Activated CD4-positive, alpha-beta T cell treated with anti-CD3 and anti-CD28 coated beads, Interleukin-10, Interleukin-2, amounts not matched to agents 100 ng/mL and 50 ng/mL, durations not matched to agents 16 hours and 8 hours (primary cell): ENCODE results near the gene ERFL.

ENCODE experiments used
- DNase-seq: peaks from one replicate; pipeline ENCODE4 v3.0.0-alpha.2; 2020

Gene ERFL

GRCh38 chr19:41912899-41913537, 15.2 kb downstream of the ERFL start:
- no peak for DNase-seq

- DNase-seq, result no peak
Observed at GRCh38 chr19:41911889-41912731, 16.1 kb downstream of the ERFL start.

DNA sequence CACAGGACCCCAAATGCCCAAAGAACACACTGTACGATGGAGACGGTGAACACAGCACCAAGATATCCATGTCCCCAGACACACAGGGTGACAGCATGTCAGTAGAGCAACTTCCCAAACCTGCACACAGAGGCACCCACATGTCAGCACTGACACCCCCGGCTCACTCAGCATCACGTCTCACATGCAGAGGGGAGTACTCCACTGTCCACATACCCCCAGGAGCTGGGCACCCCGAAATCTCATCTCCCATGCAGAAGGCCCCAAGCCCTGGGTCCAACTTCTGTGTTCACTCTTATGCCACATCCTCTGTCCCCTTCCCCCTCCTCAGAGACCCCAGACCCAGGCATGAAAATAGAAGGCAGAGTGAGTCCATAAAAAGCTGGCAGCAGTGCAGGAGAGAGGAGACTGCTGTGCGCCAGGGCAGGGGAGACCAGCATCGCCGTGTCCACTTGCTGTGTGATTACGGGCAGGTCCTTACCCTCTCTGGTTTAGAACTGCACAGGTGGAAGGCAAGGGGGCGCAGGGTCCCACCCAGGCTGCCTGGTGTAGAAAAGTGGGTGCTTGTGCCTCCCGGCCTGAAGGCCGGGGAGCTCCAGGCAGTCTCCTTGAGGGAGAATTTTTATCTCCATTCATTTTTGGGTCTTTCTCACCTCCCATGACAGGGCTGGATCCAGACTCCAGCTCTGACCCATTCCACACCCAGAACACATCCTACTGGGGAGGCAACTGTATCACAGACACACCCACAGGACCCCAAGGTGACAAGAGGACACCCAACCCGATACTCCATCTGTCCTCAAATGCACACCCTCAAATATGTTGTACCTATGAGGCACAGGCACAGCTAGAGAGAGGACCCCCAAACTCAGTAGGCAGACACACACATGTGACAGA, 17.0 kb downstream of the ERFL start:
- no peak for DNase-seq

DNA sequence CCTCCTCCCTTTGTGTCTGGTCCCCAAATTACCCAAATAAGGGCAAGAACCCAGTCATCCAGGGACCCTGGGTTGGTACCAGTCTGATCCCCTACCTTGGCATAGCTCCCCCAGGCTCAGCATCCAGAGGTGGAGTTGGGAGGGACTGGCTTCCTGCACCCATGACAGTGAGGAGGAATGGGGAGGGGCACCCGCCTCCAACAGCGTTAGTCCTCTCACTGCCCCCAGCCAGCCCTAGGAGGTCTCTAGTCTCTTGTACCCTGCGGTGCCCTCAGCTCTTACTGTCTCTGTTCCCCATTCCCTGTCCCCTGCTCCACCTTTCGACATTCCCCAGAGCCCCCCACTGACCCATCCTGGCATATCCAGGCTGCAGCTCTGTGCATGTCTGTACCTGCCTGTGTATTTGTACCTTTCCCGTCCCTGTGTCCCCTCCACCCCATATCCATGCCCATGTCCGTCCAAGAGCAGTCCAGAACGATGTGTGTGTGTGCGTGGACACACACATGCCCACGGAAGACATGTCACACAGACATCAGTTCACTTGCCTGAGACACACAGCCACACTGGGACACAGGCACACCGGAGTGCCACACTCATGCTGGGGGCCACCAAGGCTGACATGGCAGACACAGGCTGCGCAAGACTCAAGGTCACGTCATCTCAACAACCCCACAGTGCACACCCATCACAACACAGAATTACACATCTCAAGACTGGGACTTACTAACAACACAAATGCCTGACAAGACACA, 17.8 kb downstream of the ERFL start:
- DNase-seq, result no peak

GRCh38 chr19:41909706-41910105, 18.5 kb downstream of the ERFL start:
- no peak for DNase-seq

DNA sequence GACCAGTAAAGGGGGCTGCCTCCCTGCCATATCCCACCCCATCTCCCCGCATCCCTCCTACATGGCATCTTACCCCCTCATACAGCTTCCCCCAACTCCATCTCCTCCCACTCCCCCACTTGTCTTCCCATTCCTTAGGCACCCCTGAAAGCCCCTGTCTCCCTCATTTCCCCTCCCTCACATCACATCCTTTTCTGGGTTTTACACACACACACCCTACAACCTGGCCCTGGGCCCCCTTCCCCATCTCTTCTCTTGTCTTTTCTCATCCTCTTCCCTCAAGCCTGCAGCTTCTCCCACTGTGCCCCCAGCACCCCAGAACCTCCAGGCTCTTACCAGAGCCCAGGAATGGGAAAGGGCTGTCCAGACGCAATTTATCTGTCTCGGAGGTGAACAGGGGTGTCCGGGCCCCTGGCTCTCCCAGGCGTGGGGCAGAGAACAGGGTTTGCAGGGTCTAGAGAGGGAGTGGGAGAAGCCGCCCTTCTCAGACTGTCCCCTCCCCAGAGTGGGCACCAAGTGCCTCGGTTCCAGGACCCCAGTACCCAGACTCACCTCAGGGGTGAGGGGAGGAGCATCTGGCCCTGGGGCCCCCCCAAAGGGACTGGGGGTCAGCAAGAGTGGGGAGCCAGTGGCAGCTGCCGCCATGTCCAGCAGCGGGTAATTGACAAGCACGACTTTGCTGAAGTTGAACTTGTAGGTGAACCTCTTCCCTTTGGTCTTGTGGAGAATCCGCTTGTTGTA, 19.4 kb downstream of the ERFL start:
- no peak for DNase-seq

DNA sequence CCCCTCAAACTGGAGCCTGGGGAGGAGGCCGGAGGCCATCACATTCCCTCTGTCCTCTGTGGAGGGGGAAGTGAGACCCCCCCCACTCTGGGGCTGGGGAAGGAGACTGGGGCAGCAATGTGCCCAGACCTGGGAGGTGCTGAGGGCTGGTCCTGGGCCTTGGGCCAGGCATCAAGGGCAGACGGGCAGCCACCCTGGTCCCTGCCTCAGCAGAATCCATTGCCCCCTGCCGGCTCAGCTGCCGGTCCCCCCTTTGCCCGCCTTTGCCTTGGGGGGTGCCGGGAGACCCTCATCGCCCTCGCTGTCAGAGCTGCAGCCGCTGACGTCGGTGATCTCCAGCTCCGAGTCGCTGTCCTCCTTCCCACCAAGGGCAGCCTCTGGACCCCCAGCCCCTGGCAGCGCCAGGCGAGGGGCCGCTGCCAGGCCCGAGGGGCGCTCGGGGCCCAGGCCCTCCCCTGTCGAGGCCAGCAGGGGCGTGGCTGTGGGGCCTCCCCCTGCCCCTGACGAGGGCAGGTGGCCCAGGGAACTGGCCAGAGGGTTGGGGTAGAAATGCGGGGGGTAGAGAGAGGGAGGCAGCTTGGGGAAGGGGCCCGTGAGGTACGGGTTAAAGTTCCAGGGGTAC, 20.1 kb downstream of the ERFL start:
- DNase-seq, result no peak

- no peak for DNase-seq
Observed at GRCh38 chr19:41906916-41907680, 21.2 kb downstream of the ERFL start.

GRCh38 chr19:41906271-41906670, 22.0 kb downstream of the ERFL start:
- no peak for DNase-seq

DNA sequence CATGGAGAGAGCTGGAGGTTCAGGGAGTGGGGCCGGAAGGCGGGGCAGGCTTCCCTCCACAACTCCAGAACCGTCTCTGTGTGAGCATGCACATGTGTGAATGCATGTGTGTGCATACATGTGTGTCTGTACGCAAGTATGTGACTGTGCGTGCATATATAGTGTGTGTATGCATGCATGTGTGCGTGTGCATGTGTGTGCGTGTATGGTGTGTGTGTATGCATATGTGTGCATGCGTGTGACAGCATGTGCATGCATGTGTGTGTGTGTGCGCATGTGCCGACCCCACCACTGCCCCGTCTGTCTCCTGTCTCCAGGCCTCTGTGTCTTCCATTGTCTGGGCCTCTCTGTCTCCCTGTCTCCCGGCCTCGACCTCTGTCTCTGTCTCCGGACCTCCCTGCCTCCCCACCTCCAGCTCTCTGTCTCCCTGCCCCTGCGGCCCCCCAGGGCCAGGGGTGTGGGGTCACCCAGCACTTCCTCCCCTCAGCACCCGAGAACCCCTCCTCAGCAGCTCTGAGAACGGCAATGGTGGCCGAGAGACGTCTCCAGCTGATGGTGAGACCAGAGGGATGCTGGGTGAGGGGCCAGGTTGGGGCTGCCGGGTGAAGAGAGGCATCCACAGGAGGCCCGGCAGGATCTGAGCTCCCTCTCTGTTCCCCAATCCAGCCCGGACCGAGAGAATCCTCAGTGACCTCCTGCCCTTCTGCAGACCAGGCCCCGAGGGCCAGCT, 22.8 kb downstream of the ERFL start:
- no peak for DNase-seq

DNA sequence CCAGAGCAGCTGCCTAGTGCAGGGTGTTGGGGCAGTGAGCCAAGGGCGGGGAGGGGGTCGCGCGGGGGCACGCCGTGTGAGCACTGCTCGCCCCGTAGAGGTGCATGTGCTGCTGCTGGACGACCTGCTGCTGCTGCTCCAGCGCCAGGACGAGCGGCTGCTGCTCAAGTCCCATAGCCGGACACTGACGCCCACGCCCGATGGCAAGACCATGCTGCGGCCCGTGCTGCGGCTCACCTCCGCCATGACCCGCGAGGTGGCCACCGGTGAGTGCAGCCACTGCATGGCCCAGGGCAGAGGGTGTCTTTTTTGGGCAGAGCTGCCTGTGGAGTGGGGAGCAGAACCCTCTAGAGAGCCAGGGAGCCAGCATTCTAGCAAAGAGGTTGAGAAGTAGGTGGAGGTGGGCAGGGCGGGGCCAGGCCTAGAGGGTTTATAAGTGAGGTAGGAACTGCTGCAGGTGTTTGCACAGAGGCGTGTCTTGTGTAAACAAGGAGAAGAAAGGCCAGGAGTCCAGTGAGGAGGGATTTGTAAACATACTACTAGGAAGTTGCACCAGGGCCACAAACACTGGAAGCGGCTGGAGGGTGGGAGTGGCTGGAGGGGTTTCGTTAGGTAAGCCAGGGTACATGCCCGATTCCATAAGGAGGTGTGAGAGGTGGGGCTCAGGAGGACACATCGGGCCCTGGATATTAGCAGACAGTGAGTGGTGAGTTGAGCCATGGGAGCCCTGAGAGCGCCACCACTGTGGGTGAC, 24.0 kb downstream of the ERFL start:
- DNase-seq, result no peak

GRCh38 chr19:41903193-41903953, 24.9 kb downstream of the ERFL start:
- DNase-seq, result no peak

DNA sequence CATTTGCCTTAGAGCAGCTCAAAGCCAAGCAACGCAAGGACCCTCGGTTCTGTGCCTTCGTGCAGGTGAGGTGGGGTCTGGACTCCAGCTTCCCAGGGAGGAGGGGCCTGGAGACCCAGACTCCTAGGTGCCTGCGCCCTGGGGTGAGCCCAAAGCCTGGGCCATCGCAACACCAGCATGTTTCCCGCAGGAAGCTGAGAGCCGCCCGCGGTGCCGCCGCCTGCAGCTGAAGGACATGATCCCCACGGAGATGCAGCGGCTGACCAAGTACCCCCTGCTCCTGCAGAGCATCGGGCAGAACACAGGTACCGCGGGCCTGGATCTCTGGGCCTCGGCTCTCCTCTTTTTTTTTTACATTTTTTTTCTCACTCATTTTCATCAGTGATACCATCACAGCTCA, 25.7 kb downstream of the ERFL start:
- no peak for DNase-seq

DNA sequence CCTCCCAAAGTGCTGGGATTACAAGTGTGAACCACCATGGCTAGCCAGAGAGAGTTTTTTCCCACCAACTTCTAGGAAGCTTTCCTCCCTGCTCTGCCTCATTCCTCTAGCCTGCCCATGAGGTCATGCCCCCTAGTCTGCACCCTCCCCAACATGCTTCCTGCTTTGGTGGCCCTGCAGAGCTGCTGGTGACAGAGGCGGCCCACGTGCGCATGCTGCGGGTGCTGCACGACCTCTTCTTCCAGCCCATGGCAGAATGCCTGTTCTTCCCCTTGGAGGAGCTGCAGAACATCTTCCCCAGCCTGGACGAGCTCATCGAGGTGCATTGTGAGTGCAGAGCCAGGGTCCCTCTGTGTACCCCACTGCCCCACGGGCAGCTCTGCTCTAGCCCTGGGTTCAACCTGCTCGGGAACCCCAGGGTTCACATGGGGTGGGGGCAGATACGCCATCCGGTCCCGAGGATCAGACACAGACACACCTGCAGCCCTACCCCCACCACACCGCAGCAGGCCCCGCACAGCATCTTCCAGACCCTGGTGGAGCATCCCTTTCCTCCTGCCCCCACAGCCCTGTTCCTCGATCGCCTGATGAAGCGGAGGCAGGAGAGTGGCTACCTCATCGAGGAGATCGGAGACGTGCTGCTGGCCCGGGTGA, 26.4 kb downstream of the ERFL start:
- no peak for DNase-seq

DNA sequence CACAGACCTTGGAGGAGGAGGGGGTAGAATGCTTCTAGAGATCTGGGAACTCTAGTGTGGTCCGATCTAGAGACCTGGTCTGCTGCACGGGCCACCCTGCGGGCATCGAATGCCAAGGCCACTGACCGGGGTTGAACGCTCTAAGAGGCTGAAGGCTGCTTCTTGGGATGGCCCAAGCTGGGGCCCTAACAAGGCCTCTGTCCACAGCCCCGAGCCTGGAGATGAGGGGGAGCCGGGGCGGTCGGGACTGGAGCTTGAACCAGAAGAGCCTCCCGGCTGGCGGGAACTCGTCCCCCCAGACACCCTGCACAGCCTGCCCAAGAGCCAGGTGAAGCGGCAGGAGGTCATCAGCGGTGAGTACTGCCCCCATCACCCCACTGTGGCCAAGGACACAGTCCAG, 30.0 kb downstream of the ERFL start:
- no peak for DNase-seq

GRCh38 chr19:41897820-41898219, 30.4 kb downstream of the ERFL start:
- no peak for DNase-seq

DNA sequence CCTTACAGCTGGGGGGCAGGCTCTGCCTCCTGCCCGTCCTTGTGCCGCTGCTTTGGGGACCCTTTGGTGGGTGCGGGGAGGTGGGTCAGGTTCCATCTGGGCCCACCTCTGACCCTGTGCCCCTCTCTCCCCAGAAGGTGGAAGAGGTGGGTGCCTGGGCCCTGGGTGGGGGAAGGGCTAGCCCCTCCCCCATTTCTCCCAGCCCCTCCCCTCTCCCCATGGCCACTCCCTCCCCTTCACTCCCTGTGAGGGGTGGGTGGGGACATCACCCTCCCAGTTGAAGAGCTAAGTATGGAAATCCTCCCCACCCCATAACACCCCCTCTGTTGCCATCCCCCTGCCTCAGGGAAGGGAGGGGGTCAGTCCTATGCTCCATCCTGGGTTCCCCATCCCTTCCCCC, 31.1 kb downstream of the ERFL start:
- DNase-seq, result no peak

- DNase-seq, result no peak
Observed at GRCh38 chr19:41896581-41896942, 31.7 kb downstream of the ERFL start.
